Measurements from ENCODE around the gene FBXO31.

- TF ChIP-seq MYNN (IDR thresholded peaks at IDR 0.05) (no peak), MYNN (CRISPR knock-in tag; IDR thresholded peaks at IDR 0.05) (no peak), RB1 (IDR thresholded peaks at IDR 0.05; ENCODE audit: low read depth) (no peak), CHAMP1 (IDR thresholded peaks at IDR 0.05) (no peak), ETV5 (CRISPR knock-in tag; IDR thresholded peaks at IDR 0.05; ENCODE audit: low read depth) (no peak), MEF2A (IDR thresholded peaks at IDR 0.05; ENCODE audit: control insufficient read depth, low read depth, low read length) (no peak), PRDM10 (IDR thresholded peaks at IDR 0.05; ENCODE audit: partially characterized antibody) (no peak), MLLT1 (IDR thresholded peaks at IDR 0.05) (no peak), STAG1 (CRISPR knock-in tag; IDR thresholded peaks at IDR 0.05; ENCODE audit: borderline replicate concordance) (no peak), MYC (IDR thresholded peaks at IDR 0.05; ENCODE audit: low read depth, low read length) (no peak), MYC (CRISPR knock-in tag; IDR thresholded peaks at IDR 0.05; ENCODE audit: borderline replicate concordance, low read depth) (no peak), ZNF282 (CRISPR knock-in tag; IDR thresholded peaks at IDR 0.05) (no peak), BCOR (IDR thresholded peaks at IDR 0.05) (no peak), EP300 (IDR thresholded peaks at IDR 0.05; ENCODE audit: low read length) (no peak)
Measured at GRCh38 chr16:87395181-87395842, 11.7 kb upstream of the FBXO31 start.

Measured in K562 (cell line).